HG03139 (cell line): ENCODE data around the gene ST6GALNAC2.
"Not testable (repeated sequence)": the region's sequence is repeated elsewhere in the genome, so short reads cannot be mapped to it uniquely, and the experiment has no call there.

Source experiments
- ATAC-seq: cut with Tn5 transposase; IDR thresholded peaks from one replicate; pipeline ENCODE4 v1.9.1; 2021; ENCODE audit not compliant: unreplicated experiment

Gene ST6GALNAC2

GRCh38 chr17:76585649-76586593 is at the start of gene ST6GALNAC2:
ST6GALNAC2 (minus strand) TSS chr17:76585860; CDS start chr17:76585808, 52 bp downstream.
- no peak for ATAC-seq

- no peak for ATAC-seq
These were observed 49.4 kb upstream of the ST6GALNAC2 start for GRCh38 chr17:76635039-76635438.

- ATAC-seq, result no peak
These were observed 48.1 kb upstream of the ST6GALNAC2 start for GRCh38 chr17:76633628-76634328.

- ATAC-seq, result no peak
These were observed 46.3 kb upstream of the ST6GALNAC2 start for GRCh38 chr17:76631821-76632565.

GRCh38 chr17:76630151-76630550 is 44.5 kb upstream of the ST6GALNAC2 start:
- ATAC-seq, result no peak

- no peak for ATAC-seq
These were observed 41.9 kb upstream of the ST6GALNAC2 start for GRCh38 chr17:76627510-76627909.

- no peak for ATAC-seq
These were observed 40.8 kb upstream of the ST6GALNAC2 start for GRCh38 chr17:76626442-76626841.

- ATAC-seq, result no peak
These were observed 39.8 kb upstream of the ST6GALNAC2 start for GRCh38 chr17:76625496-76625895.

GRCh38 chr17:76623271-76624146 is 37.8 kb upstream of the ST6GALNAC2 start:
- ATAC-seq, result no peak

- no peak for ATAC-seq
These were observed 32.2 kb upstream of the ST6GALNAC2 start for GRCh38 chr17:76617838-76618237.

- no peak for ATAC-seq
These were observed 29.4 kb upstream of the ST6GALNAC2 start for GRCh38 chr17:76614912-76615617.

GRCh38 chr17:76614064-76614759 is 28.6 kb upstream of the ST6GALNAC2 start:
- ATAC-seq, result not testable (repeated sequence)

GRCh38 chr17:76612977-76613851 is 27.6 kb upstream of the ST6GALNAC2 start:
- ATAC-seq, result no peak

GRCh38 chr17:76612465-76612864 is 26.8 kb upstream of the ST6GALNAC2 start:
- ATAC-seq, result no peak

- no peak for ATAC-seq
These were observed 26.1 kb upstream of the ST6GALNAC2 start for GRCh38 chr17:76611758-76612157.

- ATAC-seq, result not testable (repeated sequence)
These were observed 25.6 kb upstream of the ST6GALNAC2 start for GRCh38 chr17:76611080-76611749.

GRCh38 chr17:76606685-76607084 is 21.0 kb upstream of the ST6GALNAC2 start:
- ATAC-seq, result not testable (repeated sequence)
